Activated CD4-positive, alpha-beta T cell treated with anti-CD3 and anti-CD28 coated beads, Interleukin-2, Interleukin-6, amounts not matched to agents 100 ng/mL and 50 ng/mL, durations not matched to agents 16 hours and 8 hours (primary cell): ENCODE measurements around the gene CEP55.
"Not testable (repeated sequence)": the region's sequence is repeated elsewhere in the genome, so short reads cannot be mapped to it uniquely, and the experiment has no call there.

Source experiments
- DNase-seq: peaks from one replicate; pipeline ENCODE4 v3.0.0-alpha.2; 2020

The CEP55 gene

DNA sequence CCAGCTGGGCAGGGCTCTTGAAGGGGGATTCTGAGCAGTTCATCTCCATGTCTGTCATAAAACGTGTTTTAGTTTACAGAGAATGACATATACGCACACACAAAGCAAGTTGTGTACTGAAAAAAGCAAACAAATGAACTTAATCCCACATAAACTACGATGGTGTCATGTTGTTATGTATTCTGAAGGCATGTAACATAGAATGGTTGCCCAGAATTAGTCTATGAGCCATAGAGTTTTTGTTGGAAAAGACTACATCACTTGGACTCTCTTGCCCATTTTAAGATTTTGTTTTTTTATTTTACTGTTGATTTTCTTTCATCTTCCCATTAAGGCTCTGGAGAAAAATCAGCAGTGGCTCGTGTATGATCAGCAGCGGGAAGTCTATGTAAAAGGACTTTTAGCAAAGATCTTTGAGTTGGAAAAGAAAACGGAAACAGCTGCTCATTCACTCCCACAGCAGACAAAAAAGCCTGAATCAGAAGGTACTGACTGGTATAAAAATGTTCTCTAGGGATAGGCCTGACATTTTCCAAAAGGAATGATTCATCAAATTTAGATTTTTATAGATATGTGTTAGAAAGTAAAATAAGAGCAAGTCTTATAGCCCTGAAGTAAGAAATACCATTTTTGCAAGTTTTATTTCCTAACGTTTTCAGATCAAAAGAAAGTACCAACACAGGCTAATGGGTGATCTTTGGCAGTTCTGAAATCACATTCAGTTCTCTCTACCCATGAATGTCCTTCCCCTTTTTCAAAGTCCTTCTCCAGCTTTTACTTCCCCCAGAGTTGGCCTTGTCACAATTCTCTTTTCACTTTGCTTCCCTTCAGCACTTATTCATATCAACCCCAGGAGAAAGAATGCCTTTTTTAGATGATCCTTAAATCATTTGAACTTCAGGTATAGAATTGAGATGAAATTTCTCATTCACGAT lies 18.9 kb downstream of the CEP55 start:
- DNase-seq = no peak

DNA sequence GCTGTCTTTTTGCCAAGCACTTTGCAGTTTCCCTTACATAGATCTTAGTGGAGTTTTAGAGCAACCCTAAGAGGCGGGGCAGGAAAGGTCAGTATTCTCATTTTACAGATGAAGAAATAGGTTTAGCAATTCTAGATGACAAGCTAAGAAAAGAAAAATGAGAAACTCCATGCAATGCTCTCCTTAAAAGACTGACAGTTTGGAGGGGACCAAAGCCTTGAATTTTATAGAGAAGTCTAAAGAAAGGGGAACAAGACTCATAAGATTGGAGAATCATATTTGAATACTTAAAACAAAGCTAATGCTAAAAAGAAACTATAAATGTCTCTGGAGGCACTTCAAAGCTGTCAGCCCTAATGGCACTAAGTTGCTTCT lies 19.6 kb downstream of the CEP55 start:
- DNase-seq = no peak

DNA sequence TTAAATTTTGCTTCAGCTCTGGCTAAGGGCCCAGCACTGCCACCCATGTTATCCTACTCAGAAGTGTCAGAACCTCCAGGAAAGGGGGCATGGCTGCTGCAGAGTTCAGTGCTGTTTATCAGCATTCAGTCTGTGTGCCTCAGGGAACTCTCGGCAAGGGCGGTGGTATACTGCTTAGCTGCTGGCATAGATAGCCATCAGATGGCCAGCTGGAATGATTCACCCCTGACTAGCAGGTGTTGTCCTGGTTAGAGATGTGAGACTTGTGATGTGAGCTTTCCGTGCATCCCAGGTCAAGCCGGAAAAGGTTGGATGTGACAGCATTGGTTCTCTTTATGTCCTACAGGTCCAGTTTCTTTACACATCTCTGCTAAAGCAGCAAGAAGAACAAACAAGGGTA lies 22.1 kb downstream of the CEP55 start:
- no peak for DNase-seq

DNA sequence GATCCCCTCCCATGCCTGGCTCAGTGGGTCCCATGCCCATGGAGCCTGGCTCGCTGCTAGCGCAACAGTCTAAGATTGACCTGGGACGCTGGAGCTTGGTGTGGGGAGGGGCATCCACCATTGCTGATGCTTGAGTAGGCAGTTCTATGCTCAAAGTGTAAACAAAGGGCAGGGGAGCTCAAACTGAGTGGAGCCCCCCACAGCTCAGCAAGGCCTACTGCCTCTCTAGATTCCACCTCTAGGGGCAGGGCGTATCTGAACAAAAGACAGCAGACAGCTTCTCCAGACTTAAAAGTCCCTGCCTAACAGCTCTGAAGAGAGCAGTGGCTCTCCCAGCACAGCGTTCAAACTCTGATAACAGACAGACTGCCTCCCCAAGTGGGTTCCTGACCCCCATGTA lies 38.9 kb downstream of the CEP55 start:
- DNase-seq = no peak

DNA sequence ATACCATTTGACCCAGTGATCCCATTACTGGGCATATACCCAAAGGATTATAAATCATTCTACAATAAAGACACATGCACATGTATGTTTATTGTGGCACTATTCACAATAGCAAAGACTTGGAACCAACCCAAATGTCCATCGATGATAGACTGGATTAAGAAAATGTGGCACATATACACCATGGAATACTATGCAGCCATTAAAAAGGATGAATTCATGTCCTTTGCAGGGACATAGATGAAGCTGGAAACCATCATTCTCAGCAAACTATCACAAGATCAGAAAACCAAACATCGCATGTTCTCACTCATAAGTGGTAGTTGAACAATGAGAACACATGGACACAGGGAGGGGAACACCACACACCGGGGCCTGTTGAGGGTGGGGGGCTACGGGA lies 44.5 kb downstream of the CEP55 start:
- DNase-seq = not testable (repeated sequence)

- peak; percentile 35 for DNase-seq
Measured at GRCh38 chr10:93541402-93542357, 45.3 kb downstream of the CEP55 start.

DNA sequence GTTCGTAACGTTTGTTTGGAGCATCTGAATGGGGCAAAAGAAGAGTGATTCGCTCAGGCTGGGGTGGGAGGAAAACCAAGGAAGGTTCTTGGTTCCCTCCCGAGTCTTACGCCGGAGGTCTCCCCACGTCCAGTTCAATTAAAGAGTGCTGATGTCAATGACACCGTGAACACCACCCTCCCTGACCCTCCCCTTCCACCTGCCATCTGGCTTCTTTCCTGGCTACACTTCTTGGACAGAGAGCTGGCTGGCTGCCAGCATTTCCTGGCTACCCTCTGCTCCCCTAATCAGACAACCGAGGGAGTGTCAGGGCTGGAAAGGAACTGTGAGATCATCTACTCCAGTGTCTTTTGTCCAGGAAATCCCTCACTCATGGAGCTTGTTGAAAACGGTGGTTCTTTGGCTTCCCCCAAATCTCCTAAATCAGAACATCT lies 46.0 kb downstream of the CEP55 start:
- DNase-seq = no peak

DNA sequence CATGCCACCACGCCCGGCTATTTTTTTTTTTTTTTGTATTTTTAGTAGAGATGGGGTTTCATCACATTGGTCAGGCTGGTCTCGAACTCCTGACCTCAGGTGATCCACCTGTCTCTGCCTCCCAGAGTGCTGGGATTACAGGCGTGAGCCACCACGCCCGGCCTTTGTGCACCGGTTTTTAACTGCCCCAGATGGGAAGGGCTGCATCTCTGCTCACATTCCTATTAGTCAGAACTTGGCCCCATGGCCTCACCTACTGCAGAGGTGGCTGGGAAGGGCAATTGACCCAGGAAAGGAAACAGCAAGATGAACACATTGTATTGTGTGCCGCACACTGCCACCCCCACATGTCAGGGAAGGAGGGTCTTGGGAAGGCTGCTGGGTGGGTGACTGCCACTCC lies 50.6 kb downstream of the CEP55 start:
- DNase-seq = not testable (repeated sequence)

GRCh38 chr10:93547522-93547921 lies 51.1 kb downstream of the CEP55 start:
- no peak for DNase-seq

DNA sequence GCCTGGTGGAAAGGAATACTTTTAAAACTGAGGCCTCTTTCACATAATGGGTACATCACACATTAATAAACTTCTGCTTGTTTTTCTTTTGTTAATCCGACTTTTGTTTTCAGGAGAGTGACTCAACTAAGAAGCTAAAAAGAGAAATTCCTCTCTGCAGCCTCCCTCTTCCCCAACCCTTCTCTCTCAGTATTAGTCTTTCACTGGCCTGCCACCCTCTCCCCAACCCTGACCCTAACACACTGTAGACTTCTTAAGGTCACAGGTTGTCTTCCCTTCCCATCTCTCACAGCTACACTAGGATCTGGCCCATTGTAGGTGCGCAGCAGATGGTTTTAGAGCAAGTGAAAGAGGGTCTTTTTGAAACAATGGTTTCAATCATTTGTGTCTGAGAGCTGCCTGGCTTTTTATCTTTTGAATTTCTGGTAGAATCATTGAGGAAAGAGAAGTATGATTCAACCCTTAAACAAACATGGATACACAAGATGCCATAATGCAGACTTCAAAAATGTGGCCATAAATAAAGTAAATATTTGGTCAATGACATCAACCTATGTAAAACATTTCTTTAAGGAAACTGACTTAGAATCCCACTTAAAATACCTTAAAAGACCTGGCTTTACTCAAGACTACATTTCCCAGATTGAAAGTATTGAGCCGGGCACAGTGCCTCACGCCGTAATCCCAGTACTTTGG lies 52.1 kb downstream of the CEP55 start:
- DNase-seq = no peak

- no peak for DNase-seq
Measured at GRCh38 chr10:93550606-93551005, 54.2 kb downstream of the CEP55 start.

- DNase-seq = no peak
Measured at GRCh38 chr10:93552780-93553179, 56.4 kb downstream of the CEP55 start.

DNA sequence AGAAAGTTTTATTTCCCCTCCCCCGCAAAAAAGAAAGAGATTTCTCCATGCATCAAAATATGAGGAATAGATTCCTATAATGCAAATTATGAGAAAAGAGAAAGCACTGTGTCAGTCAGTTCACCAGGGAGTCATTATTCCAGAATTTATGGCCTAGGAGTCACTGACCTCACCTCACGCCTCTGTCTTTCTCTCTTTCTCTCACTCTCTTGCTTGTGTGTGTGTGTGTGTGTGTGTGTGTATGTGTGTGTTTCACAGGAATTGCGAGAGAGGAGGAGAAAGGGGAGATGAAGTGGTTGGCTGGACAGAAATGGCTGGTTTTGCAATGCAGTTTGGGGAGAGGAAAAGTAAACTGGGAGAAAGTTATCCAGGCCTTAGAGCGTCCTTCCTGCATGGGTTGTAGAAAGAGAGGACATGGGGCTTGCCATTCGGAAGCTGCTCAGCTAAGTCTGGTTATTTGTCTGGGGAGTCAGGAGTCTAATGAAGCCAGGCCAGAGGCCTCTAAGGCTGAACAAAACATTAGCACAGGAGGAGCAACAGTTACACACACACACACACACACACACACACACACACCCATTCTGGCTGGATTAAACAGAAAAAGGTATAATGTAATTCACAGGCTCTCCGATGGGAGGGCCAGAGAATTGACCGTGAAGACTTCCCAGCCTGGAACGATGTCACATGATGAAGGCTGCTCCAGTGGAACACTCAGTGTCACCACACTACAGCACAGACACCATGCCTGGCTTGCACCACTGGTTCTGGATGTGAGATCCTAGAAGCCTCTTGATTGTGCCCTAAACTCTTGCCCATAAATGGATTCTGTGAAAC lies 57.3 kb downstream of the CEP55 start:
- no peak for DNase-seq

DNA sequence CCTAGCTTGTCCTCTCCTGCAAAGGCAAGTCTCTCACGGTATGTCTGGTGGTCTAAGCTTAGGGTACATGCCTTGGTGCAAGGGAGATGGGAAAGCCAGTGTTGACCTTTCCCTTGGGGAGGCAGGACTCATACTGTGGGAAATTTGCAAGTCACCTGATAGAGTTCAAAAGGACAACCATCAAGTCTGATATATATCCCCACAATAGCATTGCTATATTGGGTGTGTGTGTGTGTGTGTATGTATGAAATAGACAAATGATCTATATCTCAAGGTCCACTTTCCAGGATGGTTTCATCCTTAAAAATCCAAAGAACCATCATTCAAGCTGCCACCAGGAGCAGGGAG lies 57.9 kb downstream of the CEP55 start:
- no peak for DNase-seq

GRCh38 chr10:93554760-93555432 lies 58.5 kb downstream of the CEP55 start:
- peak; percentile 63 for DNase-seq

GRCh38 chr10:93559490-93559889 lies 63.1 kb downstream of the CEP55 start:
- no peak for DNase-seq

- no peak for DNase-seq
Measured at GRCh38 chr10:93560541-93560940, 64.1 kb downstream of the CEP55 start.

- DNase-seq = no peak
Measured at GRCh38 chr10:93565446-93565845, 69.0 kb downstream of the CEP55 start.

DNA sequence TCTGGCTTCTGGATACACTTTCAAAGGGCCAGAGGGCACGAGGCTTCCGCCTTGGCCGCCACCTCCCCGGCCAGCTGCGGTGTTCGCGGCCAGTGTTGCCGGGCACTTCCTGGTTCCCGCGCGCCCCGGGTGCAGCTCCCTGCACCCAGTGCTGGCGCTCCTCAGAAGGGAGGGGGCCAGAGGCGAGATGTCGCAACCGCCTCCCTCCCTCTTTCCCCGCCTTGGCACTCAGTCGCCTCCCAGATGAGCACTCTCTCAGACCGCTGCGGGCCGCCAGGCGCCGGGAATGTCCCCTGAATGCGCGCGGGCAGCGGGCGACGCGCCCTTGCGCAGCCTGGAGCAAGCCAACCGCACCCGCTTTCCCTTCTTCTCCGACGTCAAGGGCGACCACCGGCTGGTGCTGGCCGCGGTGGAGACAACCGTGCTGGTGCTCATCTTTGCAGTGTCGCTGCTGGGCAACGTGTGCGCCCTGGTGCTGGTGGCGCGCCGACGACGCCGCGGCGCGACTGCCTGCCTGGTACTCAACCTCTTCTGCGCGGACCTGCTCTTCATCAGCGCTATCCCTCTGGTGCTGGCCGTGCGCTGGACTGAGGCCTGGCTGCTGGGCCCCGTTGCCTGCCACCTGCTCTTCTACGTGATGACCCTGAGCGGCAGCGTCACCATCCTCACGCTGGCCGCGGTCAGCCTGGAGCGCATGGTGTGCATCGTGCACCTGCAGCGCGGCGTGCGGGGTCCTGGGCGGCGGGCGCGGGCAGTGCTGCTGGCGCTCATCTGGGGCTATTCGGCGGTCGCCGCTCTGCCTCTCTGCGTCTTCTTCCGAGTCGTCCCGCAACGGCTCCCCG lies 70.2 kb downstream of the CEP55 start, which contains the start of gene FFAR4:
TSS of gene FFAR4 (plus strand) at position 231 of the 842 bp plus-strand sequence. CDS start at position 287, 56 bp downstream.
- DNase-seq = no peak
